HG02798 (cell line): ENCODE results near the gene HECTD3.
"Not testable (repeated sequence)": the region's sequence is repeated elsewhere in the genome, so short reads cannot be mapped to it uniquely, and the experiment has no call there.

Experiments used
- ATAC-seq: cut with Tn5 transposase; IDR thresholded peaks from one replicate; pipeline ENCODE4 v1.9.1; 2021; ENCODE audit warnings: mild to moderate bottlenecking; ENCODE audit not compliant: unreplicated experiment, poor library complexity

HECTD3 gene

DNA sequence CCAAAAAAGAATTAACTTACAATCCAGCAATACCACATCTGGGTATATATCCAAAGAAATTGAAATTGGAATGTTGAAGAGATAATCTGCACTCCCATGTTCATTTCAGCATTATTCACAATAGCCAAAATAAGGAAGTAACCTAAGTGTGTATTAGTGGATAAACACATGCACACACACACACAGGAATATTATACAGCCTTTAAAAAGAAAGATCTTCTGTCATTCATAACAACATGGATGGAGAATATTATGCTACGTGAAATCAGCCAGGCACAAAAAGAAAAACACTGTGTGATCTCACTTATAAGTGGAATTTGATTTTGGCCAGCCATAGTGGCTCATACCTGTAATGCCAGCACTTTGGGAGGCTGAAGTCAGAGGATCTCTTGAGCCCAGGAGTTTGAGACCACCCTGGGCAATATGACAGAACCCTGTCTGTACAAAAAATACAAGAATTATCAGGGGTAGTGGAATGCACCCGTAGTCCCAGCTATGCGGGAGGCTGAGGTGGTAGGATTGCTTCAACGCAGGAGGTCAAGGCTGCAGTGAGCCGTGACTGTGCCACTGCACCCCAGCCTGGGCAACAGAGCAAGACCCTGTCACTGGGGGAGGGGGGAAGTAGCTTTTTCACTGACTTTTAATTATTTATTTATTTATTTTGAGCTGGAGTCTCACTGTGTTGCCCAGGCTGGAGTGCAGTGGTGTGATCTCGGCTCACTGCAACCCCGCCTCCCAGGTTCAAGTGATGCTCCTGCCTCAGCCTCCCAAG, 15.5 kb downstream of the HECTD3 start:
- ATAC-seq, result no peak

DNA sequence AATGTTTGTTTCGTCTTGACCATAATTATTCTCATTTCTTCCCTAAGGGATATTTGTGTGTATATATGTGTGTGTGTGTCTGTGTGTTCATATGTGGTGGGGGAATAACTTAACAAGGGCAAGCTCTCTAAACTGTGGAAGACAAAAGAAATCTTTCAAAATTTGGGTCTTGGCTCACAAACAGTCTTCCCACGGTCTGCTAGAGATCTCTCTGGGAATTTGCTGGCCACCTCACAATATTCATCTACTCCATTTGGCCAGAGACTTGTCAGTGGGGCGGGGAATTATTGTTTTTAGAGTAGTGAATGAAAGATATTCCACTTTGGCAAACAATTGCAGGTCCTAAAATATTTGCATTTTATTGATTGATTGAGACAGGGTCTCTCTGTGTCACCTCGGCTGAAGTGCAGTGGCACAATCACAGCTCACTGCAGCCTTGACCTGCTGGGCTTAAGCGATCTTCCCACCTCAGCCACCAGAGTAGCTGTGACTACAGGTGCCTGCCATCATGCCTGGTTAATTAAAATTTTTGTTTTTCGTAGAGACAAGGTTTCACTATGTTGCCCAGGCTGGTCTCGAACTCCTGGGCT, 16.7 kb downstream of the HECTD3 start:
- no peak for ATAC-seq

DNA sequence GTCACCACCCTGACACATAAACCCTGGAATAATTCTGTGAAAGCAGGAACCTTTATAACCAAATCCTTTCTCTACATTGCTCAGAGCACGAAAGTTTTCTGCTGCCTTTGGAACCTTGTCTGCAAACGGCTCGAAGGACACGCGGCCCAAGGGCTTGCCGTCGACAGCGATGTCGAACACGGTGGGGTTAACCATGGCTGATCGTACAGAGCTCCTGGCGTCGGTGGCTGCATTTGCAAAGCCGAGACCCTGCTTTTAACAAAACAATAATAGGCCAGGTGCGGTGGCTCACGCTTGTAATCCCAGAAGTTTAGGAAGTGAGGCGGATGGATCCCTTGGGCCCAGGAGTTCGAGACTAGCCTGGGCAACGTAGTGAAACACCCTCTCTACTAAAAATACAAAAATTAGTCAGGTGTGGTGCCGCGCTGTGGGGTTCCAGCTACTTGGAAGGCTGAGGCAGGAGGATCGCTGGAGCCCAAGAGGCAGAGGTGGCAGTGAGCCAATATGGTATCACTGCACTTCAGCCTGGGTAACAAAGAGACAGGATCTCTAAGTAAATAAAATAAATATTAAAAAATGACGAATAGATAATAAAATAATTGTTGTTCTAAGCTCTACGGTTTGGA, 22.5 kb downstream of the HECTD3 start:
- ATAC-seq, result no peak

DNA sequence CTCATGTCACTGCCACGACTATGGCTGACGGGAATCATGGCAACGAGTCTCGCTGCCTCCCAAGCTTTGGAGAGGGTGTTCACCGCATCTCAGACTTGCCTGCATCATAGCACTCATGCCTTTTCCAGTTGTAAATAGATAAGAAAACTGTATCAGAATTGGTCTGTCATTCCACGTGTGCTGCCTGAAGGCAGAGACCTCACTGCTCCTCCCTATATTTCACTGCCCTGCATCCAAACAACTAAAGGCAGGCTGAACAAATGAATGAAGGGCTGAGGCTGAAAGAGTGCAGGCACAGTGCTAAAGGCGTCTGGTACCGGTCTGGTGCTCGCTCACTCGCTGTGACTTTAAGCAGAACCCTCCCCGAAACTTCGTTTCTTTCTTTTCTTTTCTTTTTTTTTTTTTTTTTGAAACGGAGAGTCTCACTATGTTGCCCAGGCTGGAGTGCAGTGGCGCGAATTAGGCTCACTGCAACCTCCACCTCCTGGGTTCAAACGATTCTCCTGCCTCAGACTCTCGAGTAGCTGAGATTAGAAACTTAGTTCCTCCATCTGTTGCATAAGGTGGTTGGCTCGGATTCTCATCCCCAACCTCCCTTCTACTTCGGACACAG, 25.3 kb downstream of the HECTD3 start:
- no peak for ATAC-seq

DNA sequence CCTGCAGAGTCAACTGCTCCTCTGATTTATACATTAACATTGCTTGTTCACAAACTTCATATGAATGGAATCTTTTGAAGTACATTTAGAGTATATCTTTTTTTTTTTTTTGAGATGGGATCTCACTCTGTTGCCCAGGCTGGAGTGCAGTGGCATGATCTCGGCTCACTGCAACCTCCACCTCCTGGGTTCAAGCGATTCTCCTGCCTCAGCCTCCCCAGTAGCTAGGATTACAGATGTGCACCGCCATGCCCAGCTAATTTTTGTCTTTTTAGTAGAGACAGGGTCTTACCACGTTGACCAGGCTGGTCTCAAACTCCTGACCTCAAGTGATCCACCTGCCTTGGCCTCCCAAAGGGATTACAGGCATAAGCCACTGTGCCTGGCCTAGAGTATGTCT, 33.8 kb downstream of the HECTD3 start:
- ATAC-seq, result not testable (repeated sequence)

DNA sequence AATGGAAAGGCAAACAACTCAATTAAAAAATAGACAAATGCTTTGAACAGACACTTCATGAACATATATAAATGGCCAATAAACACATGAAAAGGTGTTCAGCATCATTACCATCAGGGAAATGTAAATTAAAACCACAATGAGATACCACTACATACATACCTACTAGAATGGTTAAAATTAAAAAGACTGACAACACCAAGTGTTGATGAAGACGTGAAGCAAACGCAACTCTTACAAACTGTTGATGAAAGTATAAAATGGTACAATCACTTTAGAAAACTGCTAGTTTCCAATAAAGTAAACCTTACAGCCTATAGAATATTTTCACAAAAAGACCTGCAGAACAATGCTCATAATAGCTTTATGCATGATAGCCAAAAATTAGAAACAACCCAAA, 34.9 kb downstream of the HECTD3 start:
- ATAC-seq, result no peak

DNA sequence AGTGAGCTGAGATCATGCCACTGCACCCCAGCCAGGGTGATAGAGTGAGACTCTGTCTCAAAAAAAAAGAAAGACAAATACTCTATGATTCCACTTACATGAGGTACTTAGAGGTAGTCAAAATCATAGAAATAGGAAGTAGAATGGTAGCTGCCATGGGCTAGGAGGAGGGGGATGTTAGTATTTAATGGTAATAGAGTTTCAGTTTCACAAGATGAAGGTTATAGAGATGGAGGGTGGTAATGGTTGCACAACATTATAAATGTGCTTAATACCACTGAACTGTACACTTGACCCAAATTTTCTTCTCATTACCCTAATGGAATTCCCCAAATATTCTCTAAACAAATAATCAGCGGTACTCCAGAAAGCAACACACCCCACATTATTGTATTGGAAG, 37.5 kb downstream of the HECTD3 start:
- ATAC-seq, result no peak

DNA sequence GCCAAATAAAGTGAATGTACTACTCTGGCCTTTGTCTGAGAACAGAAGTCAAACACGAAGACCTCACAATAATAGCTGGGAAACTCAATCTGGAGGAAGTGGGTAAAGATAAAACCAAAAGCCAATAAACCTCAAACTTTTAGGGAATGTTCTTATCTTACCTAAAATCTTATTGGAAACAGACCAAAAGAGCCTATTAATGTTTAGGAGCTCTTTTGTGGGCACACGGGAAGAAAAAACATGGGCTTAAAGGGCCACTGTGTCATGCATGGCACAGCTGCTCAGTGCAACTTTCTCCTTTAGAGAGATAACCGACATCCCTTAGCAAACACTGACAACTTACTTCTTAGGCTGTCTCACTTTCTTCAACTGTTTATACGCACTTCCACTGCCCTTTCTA, 40.8 kb downstream of the HECTD3 start:
- ATAC-seq, result no peak

DNA sequence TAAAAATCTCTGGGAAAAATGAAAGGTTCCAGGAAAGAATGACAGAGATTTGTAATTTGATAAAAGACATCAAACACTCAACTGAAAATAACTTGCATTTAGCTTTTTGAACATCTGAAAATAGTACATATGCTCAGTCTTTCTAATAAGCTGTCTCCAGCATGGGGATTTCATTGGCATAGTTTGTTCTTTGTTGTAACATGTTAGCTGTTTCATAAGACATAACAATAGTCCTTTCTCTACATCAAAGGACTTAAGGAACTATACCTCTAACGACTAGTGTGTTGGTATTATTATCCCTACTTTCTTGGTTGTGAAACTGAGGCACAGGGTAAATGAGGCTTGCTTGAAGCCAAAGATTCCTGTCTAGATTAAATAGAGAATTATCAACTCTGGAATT, 46.7 kb downstream of the HECTD3 start:
- ATAC-seq, result no peak

DNA sequence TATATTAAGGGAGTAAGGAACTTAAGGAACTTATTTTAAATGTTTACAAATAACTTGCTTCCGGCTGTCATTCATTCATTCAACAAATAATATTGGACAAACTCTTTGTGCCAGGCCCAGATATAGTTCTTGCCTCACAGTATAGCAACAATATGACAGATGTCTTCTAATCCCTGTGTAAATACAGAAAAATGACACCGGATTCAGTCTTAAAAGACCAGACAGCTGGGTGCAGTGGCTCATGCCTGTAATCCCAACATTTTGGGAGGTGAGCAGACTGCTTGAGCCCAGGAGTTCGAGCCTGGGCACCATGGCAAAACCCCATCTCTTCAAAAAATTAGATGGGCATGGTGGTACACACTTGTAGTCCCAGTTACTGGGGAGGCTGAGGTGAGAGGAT, 48.4 kb downstream of the HECTD3 start:
- no peak for ATAC-seq

DNA sequence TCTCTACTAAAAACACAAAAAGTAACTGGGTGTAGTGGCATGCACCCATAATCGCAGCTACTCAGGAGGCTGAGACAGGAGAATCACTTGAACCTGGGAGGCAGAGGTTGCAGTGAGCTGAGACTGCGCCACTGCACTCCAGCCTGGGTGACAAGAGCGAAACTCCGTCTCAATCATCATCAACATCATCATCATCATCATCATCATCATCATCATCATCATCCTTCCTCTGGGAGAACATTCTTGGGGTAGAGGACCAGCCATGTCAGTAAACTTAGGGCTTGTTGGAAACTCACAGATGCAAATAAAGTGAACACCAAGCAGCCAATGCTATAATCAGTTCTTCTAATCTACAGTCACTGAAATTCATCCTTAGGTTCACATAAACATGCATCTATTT, 49.1 kb downstream of the HECTD3 start:
- ATAC-seq, result not testable (repeated sequence)

DNA sequence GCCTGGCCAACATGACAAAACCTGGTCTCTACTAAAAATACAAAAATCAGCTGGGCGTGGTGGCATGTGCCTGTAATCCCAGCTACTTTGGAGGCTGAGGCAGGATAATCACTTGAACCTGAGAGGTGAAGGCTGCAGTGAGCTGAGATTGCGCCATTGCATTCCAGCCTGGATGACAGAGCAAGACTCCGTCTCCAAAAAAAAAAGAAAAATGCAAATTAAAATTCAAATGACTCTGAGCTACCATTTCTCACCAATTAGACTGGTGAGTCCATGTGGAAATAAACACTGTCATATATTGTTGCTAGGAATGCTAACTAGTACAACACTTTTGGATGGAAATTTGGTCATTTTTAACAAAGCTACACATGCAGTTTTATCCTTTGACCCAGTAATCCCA, 53.6 kb downstream of the HECTD3 start:
- not testable (repeated sequence) for ATAC-seq

DNA sequence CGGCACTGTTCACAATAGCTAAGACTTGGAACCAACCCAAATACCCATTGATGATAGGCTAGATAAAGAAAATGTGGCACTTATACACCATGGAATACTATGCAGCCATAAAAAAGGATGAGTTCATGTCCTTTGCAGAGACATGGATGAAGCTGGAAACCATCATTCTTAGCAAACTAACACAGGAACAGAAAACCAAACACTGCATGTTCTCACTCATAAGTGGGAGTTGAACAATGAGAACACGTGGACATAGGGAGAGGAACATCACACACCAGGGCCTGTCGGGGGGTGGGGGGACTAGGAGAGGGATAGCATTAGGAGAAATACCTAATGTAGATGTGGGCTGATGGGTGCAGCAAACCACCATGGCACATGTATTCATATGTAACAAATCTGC, 55.0 kb downstream of the HECTD3 start:
- not testable (repeated sequence) for ATAC-seq
